ENCODE results near the gene IGF1R.
A peak's percentile ranks its signal among the peaks of the same experiment; 100 is the strongest.

The IGF1R gene

GRCh38 chr15:98799461-98800390, 151.4 kb downstream of the IGF1R start:
- TF ChIP-seq CTCF (IDR thresholded peaks at IDR 0.05; ENCODE audit: low read depth, low read length), result no peak
- peak overlapping the region; percentile 17 for H3K4me3 ChIP-seq (ENCODE audit: low read depth, low read length)
- peaks cover 4% of the 10 kb centered on the region; the same call in 1 of the 2 replicates for H3K36me3 ChIP-seq
- H3K27me3 ChIP-seq, result no peaks in the 10 kb centered on the region
- peak; percentile 53 for DNase-seq
- peaks cover 34% of the 10 kb centered on the region for H3K4me1 ChIP-seq
- no peaks in the 10 kb centered on the region; the same call in 1 of the 2 replicates for H3K9me3 ChIP-seq

GRCh38 chr15:98800437-98801233, 152.3 kb downstream of the IGF1R start:
- DNase-seq, result peak; percentile 46
- H3K9me3 ChIP-seq, result no peaks in the 10 kb centered on the region; the same call in 1 of the 2 replicates
- TF ChIP-seq CTCF (IDR thresholded peaks at IDR 0.05; ENCODE audit: low read depth, low read length), result 0 out of 2 replicates have a peak, but pooled peaks have one; percentile 9
- 0 out of 2 replicates have a peak, but pooled peaks cover 4% of the 10 kb centered on the region for H3K36me3 ChIP-seq
- H3K4me1 ChIP-seq, result peaks cover 33% of the 10 kb centered on the region
- no peaks in the 10 kb centered on the region for H3K27me3 ChIP-seq
- peak overlapping the region; percentile 17 for H3K4me3 ChIP-seq (ENCODE audit: low read depth, low read length)

GRCh38 chr15:98801234-98801561, 152.9 kb downstream of the IGF1R start:
- no peak for TF ChIP-seq CTCF (IDR thresholded peaks at IDR 0.05; ENCODE audit: low read depth, low read length)

GRCh38 chr15:98802187-98802586, 153.8 kb downstream of the IGF1R start:
- no peak for DNase-seq
- no peak for TF ChIP-seq CTCF (IDR thresholded peaks at IDR 0.05; ENCODE audit: low read depth, low read length)
- Histone ChIP-seq H3K36me3 (0 out of 2 replicates have a peak, but pooled peaks cover 4% of the 10 kb centered on the region), H3K9me3 (no peaks in the 10 kb centered on the region; the same call in 1 of the 2 replicates), H3K27me3 (no peaks in the 10 kb centered on the region), H3K4me1 (peaks cover 33% of the 10 kb centered on the region), H3K4me3 (ENCODE audit: low read depth, low read length) (no peak overlapping the region)

More at GRCh38 chr15:98801234-98801561, 152.9 kb downstream of the IGF1R start:
- Histone ChIP-seq H3K27me3 (no peaks in the 10 kb centered on the region), H3K36me3 (0 out of 2 replicates have a peak, but pooled peaks cover 4% of the 10 kb centered on the region), H3K9me3 (no peaks in the 10 kb centered on the region; the same call in 1 of the 2 replicates), H3K4me3 (ENCODE audit: low read depth, low read length) (no peak overlapping the region), H3K4me1 (peaks cover 33% of the 10 kb centered on the region)
- DNase-seq, result no peak

GRCh38 chr15:98803228-98804056, 155.1 kb downstream of the IGF1R start:
- no peak for TF ChIP-seq CTCF (IDR thresholded peaks at IDR 0.05; ENCODE audit: low read depth, low read length)
- H3K36me3 ChIP-seq, result 0 out of 2 replicates have a peak, but pooled peaks cover 4% of the 10 kb centered on the region
- H3K27me3 ChIP-seq, result no peaks in the 10 kb centered on the region
- H3K9me3 ChIP-seq, result no peaks in the 10 kb centered on the region; the same call in 1 of the 2 replicates
- H3K4me1 ChIP-seq, result peaks cover 30% of the 10 kb centered on the region
- no peak overlapping the region for H3K4me3 ChIP-seq (ENCODE audit: low read depth, low read length)
- DNase-seq, result no peak

Data from BE2C (cell line).